ENCODE measurements around the gene BTG1.
"Not testable (repeated sequence)": the region's sequence is repeated elsewhere in the genome, so short reads cannot be mapped to it uniquely, and the experiment has no call there.

BTG1 gene

DNA sequence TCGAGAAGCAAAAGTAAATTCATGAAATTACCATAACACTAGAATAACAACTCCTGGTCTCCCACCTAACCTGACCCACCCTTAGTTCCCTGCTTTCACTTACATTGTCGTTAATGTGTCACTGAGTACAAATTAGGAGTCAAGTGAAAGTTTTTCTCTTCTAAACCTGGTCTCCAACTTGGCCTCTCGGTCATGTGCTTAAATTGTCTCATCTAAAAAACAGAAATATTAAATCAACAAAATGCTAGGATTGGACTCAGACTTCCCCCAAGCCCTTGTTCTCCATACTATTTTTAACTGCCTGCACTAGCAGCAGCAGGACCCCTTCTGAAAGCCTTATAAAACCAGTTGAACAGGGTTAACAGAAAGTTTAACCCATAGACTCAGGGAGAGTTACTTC, 1.8 kb upstream of the BTG1 start:
- no peak for DNase-seq

DNA sequence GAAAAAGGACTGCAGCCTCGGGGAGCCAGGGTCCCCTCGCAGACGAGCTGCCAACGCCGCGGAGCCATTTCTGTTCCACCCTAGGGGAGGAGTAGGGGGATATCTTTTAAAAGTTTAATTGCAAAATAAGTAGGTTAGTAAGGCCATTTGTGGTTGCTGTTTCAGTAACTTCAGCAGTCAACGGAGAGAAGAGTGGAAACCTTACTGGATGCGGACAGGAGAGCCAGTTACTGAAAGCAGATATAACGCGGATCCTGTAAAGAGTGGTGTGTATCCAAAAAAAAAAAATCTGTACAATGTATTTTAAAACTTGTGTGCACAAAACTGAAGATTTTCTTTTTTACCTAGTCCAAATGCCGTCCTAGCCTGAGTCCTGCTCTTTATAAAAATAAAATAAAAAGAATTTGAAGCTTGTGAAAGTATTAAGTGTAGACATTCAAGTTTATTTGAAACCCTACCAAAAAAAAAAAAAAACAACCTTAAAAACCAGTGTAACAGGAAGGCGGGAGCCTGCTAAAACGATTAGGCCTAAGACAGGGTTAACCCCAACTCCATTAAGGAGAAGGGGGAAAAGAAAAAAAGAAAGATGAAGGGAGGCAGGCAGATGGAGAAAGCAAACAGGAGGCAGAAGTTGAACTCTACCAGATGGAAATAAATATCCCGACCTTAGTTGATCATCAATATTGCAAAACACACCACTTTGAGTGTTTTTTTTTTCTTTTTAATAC, 1.0 kb upstream of the BTG1 start:
- no peak for DNase-seq

DNA sequence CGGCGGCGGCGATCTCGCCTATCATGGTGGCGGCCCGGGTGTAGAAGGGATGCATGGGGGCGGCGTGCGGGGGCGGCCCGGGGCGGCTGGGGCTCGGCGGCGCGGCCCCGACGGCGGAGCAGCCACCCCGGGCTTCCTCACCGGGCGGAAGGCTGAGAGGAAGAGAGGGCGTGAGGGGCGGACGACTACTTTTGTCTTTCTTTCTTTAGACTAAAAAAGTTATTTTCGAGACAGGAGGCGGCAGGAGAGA, 240 bp downstream of the BTG1 start:
- peak in 1 of 4 experiments; percentile 71 for DNase-seq

DNA sequence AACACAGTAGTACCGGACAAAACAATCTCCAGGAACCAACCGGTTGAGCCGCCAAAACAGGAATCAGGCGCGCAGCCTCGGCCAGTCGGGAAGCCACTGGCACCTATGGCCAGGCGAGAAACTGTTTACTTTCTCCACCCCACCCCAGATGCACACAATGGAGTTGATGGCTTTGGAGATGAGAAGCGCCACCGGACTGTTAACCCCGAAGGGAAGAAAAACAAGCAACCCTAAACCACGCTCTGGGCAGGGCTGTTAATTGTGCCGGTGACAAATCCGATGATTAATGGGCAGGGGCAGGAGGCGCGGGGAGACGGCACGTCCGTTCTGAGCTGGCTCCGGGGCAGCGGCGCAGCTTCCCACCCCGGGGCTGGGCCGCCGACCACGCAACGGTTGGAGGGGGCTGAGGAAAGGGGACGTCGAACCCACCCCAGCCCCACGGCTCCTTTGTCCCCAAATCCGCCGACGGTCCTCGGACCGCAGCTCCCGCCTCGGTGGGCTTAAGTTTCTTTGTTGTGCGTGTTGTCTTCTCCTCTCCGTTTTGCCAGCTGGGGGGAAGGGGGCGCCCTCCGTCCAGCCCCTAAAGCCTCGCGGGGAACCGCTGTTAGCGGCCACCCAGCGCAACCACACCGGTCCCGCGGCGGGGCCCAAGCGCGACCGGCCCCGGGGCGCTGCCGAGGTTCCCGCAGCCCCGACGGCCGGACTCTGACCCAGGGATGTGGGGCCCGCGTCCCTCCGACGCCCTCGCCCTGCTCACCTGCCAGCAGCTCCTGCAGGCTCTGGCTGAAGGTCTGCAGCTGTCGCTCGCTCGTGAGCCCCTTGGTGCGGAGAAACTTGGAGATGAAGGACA, 790 bp downstream of the BTG1 start:
- DNase-seq = peak; percentile 39 to 62 (median 48)

DNA sequence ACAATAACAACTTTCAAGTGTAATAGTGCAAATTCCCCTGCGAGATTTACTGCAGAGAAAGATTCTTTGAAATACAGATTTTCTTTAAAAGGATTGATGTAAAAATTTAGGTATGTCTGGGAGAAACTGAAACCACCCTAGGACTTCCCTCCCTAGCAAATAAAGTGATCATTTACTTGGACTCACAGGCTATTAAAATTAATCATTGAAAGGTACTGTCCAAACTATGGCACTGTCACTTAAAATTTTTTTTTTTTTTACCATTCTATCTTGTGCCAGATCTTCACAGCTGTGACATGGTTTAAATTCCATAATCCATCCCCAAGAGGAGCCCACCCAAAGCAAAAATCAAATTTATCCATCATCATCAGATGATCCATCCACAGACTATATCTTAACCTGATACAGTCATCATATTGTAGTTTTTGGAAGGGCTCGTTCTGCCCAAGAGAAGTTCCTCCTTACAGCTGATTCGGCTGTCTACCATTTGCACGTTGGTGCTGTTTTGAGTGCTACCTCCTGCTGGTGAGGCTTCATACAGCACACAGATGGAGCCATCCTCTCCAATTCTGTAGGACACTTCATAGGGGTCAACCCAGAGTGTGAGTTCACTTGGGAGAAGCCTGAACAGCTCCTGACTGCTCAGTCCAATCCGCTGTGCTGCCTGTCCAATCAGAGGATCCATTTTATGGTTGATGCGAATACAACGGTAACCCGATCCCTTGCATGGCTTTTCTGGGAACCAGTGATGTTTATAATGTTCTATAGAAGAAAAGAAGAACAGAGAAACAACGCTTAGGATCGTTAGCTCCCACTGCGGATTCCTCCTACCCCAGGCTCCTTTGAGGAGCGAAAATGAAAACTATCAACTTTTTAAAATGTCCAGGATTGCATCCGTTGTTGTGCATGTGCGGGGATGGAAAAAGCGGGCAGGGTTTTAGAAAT, 1.7 kb downstream of the BTG1 start:
- peak; percentile 11 to 48 (median 30) for DNase-seq

DNA sequence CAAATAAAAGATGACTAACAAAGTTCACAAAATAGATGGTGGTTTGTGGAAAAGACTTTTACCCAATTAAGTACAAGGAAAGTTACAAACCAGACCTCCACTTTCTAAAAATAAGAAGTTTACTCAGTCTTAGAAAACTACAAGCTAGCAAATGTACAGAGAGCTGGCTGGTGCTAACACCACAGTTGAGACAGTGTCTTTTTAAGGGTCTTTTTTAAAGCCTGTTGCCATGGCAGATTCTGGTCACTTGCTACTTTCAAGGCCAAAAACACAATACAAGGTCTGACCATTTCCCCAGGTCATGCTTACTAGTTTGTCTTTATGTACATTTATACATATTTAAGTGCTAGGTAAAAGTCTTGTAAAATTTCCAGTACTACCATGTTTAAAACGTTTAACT, 2.4 kb downstream of the BTG1 start:
- no peak for DNase-seq

DNA sequence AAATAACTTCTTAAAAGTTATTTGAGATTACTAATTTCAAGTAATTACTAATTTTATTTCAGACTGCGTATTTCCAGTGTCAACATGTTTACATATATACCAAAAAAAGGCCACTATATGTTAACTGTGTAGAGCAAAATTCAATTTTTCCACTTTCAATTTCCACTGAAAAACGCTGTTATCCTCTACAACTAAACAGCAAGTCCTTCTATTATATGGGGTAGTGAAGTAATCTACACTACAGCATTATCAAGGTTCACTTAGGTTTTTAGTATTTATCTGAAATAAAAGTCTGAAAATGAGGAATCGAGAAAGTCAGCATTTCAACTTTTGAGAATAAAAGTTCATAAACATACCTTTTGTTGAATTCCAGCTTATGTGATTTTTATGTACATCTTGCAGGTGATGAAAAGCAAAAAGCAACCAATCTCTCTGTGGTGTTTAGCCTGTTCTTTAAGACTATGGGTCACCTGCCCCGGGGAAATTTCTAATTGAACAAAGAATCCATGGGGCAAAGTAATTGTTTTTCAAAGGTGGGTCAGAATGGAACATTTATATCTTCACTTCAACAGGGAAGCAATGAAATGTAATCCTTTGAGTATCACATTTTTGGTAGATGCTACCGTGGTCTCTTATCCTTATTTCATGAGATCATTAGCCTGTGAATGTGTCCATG, 3.3 kb downstream of the BTG1 start:
- no peak for DNase-seq

DNA sequence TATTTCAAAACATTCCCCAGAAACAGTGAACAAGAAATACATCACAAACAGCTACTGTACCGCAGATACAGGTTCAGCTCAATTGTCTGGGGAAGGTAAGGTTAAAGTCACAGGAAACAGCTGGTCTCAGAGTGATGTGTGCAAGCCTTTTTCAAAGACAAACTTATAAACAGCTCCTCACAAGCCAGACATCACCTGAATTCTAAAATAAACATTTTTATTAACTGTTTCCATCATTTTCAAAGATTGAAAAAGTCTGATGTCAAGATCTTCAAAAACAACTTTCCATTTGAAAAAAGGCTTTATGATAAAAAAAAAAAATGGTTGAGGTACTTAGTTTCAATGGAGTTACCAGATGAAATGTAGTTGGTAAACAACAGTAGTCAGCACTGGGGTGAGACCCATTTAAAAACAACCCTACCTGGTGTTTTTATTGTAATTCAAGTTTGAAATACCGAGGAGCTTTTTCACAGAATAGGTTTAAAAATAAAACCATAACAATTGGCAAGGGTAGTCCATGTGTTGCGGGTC, 4.0 kb downstream of the BTG1 start:
- DNase-seq = no peak

DNA sequence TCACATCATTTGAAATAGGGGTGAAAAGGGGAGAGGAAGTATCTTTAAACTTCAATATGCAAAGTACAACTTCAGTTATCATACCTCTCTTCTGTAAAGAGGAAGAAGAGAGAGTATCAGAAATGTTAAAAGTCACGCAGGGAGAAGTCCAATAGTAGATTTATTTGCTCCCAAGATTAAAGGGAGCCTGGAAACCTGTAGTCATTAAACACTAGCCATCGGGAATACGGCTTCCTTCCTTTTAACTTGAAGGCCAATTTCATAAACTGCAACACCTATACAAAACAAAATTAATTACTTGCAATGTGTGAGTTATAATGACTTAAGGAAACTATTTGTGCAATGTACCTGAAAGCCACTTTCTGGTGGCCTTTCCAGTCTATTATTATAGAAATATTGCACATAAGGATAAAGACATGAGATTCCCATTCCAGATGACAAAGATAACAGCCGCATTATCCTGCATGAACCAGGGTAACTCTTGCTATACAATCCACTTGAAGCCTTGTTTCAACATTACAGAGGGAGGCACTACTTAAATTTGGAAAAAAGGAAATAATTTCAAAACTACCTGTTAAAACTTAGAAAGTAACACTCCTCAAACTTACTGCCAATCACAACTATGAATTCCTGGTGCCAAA, 4.6 kb downstream of the BTG1 start:
- DNase-seq = no peak

DNA sequence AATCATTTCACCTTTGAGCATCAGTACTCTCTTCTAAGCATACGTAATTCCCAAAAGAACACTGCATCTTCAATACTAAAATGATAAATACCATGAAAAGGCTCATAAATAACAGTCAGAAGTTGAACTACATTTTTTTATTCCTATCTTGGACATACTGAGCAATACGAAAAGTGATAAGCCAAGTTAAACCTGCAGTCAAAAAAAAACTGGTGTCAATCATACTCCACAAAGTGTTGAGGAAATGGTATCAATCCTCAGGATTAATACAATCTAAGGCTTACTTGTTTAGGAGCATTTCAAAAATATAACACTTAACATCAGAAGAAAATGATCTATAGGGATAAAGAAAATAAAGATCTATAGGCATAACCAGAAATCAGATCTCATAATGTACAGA, 5.5 kb downstream of the BTG1 start:
- no peak for DNase-seq

DNA sequence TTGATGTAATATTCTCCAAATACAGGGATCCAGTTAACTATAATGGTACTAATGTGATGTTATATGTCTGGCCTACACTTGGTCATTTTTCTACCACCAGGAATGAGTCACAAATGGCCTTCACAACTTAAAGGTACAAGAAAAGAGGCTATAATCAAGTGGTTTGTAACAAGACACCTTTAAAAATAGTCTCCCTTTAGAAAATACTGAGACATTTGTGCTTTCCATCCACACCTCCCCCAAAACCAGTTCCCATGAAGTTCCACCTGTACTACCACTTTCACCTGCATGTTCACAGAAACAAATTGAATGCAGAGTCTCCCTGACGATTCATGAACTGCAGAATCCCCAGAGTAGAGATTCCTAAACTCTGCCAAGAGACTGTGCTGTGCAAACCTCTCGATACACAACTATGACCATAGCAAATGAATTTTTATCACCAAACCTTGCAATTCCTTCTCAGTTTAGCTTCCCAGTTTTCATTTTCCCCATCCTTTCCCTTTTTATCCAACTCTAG, 6.0 kb downstream of the BTG1 start:
- DNase-seq = no peak

DNA sequence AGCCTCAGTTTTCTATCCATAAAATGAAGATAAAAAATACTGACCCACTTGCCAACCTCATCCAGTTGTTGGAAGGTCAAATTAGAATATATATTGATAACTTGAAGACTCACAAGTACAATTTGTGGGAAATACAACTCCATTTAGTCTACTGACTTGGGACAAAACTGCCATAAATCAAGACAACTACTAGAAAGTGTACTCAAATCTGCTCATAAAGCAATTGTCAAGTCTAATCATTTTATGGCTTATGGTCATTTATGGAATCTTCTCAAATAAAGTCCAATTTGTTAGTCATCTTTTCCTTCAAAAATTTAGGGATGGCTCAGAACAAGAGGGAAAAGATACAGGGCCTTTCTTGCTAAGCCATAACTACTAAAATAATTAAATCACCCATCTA, 7.0 kb downstream of the BTG1 start:
- DNase-seq = no peak

DNA sequence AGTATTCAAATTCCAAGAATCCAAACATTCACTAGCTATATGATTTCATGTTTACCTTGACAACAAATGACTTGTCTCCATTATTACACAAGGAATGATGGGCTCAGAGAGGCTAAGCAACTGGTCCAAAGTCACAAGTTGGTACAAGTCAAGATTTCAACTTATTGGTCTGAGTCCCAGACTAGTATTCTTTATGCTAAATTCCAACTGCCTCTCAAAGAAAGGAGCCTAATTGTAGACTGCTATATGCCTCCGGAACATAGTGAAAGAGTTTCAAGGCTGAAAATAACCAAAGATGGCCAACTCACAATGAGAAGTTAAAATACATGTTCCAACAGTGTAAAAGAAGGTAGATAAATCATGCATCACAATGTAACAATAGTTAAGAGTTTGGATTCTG, 7.5 kb downstream of the BTG1 start:
- DNase-seq = no peak

DNA sequence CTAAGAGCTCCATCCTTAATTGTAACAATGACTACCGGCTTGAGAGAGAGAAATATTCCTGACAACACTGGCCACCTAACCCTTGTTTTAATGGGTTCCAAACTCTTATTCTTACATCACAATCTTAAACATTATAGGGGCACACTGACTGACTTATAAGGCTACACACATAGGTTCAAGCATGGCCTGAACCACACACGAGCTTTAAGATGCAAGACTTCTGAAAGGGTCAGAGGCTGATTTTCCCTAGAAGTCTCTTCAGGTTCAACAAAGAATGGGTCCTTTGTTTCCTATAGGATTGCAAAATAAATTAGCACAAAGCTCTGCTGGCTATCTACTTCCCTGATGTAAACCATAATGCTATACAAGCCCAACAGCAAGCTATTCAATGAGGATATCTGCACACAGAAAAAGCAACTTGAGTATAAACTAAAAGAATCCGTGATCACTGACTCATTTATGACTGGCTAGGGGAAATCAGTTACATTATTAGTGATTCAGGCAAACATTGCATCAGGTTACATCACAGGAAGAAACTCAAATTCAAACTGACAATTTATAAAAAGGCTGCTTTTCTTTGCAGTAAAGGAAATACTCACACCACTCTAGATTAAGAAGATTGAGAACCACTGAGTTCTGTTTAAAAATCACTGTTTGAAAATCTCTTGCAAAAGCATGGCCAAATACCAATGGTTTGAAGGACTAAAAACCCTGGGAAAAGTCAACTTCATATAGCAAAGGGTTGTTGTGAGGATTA, 8.5 kb downstream of the BTG1 start:
- no peak for DNase-seq

DNA sequence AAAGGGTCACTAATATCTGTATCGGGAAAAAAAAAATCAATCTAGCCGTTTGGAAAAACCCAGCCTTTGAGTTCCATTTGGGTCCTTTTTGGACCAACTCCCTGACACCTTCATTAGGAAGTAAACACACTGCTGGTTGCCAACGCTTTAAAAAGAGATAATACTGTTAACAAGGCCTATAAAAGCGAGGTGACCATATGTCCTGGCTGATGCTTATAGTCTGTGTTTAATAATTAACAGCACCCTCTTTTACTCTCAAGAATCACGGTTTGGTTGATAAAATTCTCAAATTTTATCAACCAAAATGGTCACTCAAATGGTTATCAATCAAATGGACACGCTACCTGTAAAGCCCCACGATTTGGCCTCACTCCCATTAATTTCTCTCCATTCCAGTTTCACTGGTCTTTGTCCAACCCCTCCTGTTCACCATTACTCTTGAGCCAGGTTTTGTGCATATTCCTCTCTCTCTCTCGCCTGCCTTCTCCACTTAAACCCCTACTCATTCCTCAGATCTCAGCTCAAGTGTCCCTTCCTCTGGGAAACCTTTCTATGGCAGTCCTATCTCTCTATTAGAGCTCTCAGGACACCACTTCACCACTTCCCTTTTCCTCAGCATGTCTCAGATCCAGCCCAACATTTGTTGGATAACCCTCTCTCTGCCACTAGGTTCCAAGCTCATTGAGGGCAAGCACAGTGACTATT, 9.5 kb downstream of the BTG1 start:
- no peak for DNase-seq

DNA sequence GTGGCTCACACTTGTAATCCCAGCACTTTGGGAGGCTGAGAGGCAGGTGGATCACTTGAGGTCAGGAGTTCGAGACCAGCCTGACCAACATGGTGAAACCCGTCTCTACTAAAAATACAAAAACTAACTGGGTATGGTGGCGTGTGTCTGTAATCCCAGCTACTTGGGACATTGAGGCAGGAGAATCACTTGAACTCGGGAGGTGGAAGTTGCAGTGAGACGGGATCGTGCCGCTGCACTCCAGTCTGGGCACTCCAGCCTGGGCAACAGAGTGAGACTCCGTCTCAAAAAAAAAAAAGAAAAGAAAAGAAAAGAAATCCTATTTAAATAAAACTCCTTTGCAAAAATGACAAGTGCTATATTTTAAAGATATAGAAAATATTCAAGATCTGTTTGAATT, 10.1 kb downstream of the BTG1 start:
- not testable (repeated sequence) for DNase-seq

DNA sequence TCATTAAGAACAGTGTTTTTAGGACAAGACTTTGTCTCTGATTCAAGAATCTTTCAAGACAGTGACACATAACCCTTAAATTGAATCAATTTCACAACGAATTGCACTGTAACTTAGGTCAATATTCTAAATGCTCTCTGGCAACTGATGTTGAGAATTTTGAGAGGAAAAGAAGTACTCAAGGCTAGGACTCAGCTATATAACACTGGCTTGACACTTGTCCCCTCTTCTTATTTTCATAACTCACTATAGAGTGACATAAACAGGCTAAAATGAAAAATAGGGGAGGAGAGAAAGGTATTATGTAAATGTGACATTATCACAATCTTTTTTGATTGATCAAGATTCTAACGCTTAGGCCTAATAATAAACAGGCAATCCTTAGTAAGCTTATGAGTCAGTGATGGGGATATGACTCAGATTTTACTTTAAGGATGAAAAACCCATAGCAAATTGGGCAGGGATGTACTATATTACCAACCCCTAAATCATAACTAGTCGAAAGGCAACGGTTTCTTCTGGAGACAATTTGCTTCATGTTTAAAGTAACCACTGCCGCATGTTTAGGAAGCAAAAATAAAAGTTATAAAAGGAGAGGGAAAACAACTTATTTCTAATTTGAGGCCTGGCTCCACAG, 10.9 kb downstream of the BTG1 start:
- no peak for DNase-seq

DNA sequence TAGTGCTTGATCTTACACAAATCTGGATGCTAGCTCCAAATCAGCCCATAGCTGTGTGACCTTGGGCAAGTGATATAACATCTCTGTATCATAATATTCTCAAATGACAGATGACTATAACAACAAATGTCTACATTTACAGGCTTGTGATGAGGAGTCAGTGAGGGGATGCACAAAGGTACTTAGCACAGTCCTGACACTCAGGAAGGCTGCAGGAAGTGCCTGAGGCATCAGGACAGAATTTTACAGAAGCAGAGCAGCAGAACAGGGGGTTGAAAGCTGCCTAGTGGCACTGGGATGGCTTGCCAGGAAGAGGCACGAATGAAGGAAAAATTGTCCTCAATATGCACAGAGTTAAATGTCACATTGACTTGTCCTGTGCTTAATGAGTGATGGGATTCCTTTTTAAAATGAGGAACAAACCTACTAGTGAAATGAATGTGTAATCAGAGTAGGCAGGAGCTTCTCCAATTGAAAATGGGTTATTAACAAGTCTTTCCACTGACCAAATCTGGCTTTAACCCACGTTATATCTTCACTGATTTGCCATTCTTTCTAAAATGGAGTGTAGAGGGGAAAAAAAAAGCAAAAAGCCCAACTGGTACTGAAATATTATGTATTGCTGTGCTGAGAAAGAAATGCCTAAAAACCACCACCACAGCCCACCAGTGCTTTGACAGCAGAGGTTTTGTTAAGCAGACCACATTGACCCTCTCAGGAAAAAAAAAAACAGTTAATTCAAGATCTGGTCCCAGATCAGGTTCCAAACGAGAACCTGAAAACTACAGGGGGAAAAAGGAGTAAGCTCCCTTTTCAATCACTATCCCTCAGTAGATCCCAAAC, 11.6 kb downstream of the BTG1 start:
- DNase-seq = no peak

DNA sequence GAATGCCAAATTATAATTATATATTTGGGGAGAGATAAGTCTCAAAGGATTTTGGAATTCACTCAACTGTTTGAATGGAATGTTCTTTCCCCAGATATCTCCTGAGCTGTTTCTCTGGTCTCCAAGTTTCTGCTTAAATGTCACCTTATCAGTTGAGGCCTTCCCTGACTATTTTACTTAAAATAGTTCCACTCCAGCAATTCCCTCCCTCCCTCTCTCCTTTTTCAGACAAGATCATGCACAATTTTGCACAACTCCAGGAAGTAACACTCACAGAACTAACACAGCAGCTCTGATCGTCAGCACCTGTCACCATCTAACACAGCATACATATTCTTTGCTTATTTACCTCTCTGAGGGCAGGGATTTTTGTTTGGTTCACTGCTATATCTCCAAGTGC, 12.5 kb downstream of the BTG1 start:
- DNase-seq = no peak

Measured in activated naive CD4-positive, alpha-beta T cell (primary cell).